Measurements from ENCODE around the gene DXO. TPM values are rescaled to one million over a fixed set of nuclear protein-coding genes. Genes with fewer than 3 reads are reported as not detected.
"Not testable (repeated sequence)": the region's sequence is repeated elsewhere in the genome, so short reads cannot be mapped to it uniquely, and the experiment has no call there.

The DXO gene
- total and polyA plus RNA-seq, 4 donors = 11.9 to 23.9 (median 16.9) TPM

DNA sequence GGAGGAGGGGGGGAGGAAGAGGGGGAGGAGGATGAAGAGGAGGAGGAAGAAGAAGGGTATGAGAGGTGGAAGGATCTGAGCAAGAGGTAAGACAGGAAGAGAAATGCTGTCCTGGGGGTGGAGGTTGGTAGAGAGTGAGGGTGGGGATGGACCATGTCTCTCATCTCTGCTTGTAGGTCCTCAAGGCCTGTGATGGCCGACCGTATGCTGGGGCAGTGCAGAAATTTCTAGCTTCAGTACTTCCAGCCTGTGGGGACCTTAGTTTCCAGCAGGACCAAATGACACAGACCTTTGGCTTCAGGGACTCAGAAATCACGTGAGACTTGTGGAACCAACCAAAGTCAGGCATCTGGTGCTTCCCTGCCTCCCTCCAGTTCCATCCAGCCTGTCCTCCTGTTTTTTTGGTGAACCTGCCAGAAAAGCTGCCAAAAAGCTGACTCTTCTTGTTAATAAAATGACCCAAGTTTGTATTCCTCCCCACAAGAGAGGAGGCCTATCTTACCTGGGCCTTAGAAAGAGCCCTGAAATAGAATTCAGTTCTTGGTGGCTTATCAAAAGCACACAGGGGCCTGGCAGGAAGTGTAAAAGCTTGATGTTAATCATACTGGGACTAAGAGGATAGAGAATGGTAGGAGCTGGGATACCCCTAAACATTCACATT lies 7.4 kb upstream of the DXO start:
- TF ChIP-seq, protein P1, sequence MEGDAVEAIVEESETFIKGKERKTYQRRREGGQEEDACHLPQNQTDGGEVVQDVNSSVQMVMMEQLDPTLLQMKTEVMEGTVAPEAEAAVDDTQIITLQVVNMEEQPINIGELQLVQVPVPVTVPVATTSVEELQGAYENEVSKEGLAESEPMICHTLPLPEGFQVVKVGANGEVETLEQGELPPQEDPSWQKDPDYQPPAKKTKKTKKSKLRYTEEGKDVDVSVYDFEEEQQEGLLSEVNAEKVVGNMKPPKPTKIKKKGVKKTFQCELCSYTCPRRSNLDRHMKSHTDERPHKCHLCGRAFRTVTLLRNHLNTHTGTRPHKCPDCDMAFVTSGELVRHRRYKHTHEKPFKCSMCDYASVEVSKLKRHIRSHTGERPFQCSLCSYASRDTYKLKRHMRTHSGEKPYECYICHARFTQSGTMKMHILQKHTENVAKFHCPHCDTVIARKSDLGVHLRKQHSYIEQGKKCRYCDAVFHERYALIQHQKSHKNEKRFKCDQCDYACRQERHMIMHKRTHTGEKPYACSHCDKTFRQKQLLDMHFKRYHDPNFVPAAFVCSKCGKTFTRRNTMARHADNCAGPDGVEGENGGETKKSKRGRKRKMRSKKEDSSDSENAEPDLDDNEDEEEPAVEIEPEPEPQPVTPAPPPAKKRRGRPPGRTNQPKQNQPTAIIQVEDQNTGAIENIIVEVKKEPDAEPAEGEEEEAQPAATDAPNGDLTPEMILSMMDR (IDR thresholded peaks at IDR 0.05; ENCODE audit: control extremely low read depth, extremely low read depth) = no peak
- Histone ChIP-seq H3K4me1 (ENCODE audit: control insufficient read depth in 5 of 5, insufficient read depth in 5 of 5, low read length in 5 of 5) (no peaks in the 10 kb centered on the region), H3K27me3 (ENCODE audit: control insufficient read depth in 3 of 3, insufficient read depth in 3 of 3, low read length in 2 of 3) (no peaks in the 10 kb centered on the region), H3K36me3 (ENCODE audit: control insufficient read depth in 4 of 4, insufficient read depth in 4 of 4, low read length in 4 of 4) (peaks cover 0 to 10% (median 7%) of the 10 kb centered on the region in 4 donors), H3K4me3 (no peak overlapping the region), H3K27ac (ENCODE audit: low read depth in 1 of 2, low read length in 1 of 2) (no peak overlapping the region), H3K9me3 (ENCODE audit: control insufficient read depth in 4 of 4, insufficient read depth in 3 of 4, low read length in 3 of 4) (no peaks in the 10 kb centered on the region), H3K9ac (ENCODE audit: insufficient read depth in 1 of 2, low read length in 2 of 2) (no peak overlapping the region)
- no peak for ATAC-seq (ENCODE audit: insufficient read depth, low FRiP score)
- 90 to 92% methylated on average over 3 of the region's 3 CpGs for WGBS, 2 donors
- DNase-seq = no peak

DNA sequence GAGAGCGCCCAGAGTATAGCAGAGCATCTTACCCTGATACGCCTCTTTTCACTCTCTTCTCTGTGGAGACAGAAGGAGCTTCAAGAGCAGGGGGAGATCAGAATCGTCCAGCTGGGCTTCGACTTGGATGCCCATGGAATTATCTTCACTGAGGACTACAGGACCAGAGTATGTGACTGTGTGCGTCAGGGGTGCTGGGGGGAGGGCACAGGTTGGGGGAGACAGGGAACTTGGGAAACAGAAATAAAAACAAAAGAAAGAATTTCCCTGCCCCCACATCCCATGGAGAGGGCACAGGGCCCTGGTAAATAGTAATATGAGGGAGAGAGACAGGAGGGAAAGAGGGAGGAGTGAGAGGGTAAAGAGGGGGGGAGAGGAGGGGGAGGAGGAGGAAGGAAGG lies 6.9 kb upstream of the DXO start:
- no peaks in the 10 kb centered on the region for H3K4me1 ChIP-seq (ENCODE audit: control insufficient read depth in 5 of 5, insufficient read depth in 5 of 5, low read length in 5 of 5)
- peaks cover 0 to 10% (median 7%) of the 10 kb centered on the region in 4 donors for H3K36me3 ChIP-seq (ENCODE audit: control insufficient read depth in 4 of 4, insufficient read depth in 4 of 4, low read length in 4 of 4)
- TF ChIP-seq, protein P1 (IDR thresholded peaks at IDR 0.05; ENCODE audit: control extremely low read depth, extremely low read depth) = no peak
- no peak for ATAC-seq (ENCODE audit: insufficient read depth, low FRiP score)
- no peak overlapping the region for H3K27ac ChIP-seq (ENCODE audit: low read depth in 1 of 2, low read length in 1 of 2)
- DNase-seq = no peak
- no peaks in the 10 kb centered on the region for H3K27me3 ChIP-seq (ENCODE audit: control insufficient read depth in 3 of 3, insufficient read depth in 3 of 3, low read length in 2 of 3)
- H3K9me3 ChIP-seq (ENCODE audit: control insufficient read depth in 4 of 4, insufficient read depth in 3 of 4, low read length in 3 of 4) = no peaks in the 10 kb centered on the region
- no peak overlapping the region for H3K9ac ChIP-seq (ENCODE audit: insufficient read depth in 1 of 2, low read length in 2 of 2)
- H3K4me3 ChIP-seq = no peak overlapping the region
- 93% methylated on average over 5 of the region's 5 CpGs for WGBS, 2 donors

DNA sequence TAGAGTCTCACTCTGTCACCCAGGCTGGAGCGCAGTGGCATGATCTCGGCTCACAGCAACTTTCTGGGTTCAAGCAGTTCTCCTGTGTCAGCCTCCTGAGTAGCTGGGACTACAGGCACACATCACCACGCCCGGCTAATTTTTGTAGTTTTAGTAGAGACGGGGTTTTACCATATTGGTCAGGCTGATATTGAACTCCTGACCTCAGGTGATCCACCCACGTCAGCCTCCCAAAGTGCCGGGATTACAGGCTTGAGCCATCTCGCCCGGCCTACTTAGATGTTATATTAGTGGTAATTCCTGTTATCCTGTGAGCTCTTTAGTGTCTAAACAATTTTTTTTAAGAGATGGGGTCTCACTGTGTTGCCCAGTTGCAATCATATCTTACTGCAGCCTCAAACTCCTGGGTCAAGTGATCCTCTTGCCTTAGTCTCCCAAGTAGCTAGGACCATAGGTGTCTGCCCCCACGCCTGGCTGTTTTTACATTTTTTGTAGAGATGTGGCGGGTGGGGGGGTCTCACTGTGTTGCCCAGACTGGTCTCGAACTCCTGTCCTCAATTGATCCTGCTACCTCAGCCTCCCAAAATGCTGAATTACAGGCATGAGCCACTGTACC lies 6.0 kb upstream of the DXO start:
- DNase-seq (peak in 1 of 3 donors; percentile 8), ATAC-seq (ENCODE audit: insufficient read depth, low FRiP score) (no peak)
- H3K4me3 ChIP-seq = no peak overlapping the region
- H3K9ac ChIP-seq (ENCODE audit: insufficient read depth in 1 of 2, low read length in 2 of 2) = no peak overlapping the region
- peaks cover 0 to 10% (median 9%) of the 10 kb centered on the region in 4 donors for H3K36me3 ChIP-seq (ENCODE audit: control insufficient read depth in 4 of 4, insufficient read depth in 4 of 4, low read length in 4 of 4)
- H3K4me1 ChIP-seq (ENCODE audit: control insufficient read depth in 5 of 5, insufficient read depth in 5 of 5, low read length in 5 of 5) = peaks cover 0 to 7% (median 4%) of the 10 kb centered on the region in 5 donors
- no peaks in the 10 kb centered on the region for H3K9me3 ChIP-seq (ENCODE audit: control insufficient read depth in 4 of 4, insufficient read depth in 3 of 4, low read length in 3 of 4)
- no peak overlapping the region for H3K27ac ChIP-seq (ENCODE audit: low read depth in 1 of 2, low read length in 1 of 2)
- TF ChIP-seq, protein P1 (IDR thresholded peaks at IDR 0.05; ENCODE audit: control extremely low read depth, extremely low read depth) = no peak
- 97% methylated on average over 12 of the region's 12 CpGs for WGBS, 2 donors
- no peaks in the 10 kb centered on the region for H3K27me3 ChIP-seq (ENCODE audit: control insufficient read depth in 3 of 3, insufficient read depth in 3 of 3, low read length in 2 of 3)

DNA sequence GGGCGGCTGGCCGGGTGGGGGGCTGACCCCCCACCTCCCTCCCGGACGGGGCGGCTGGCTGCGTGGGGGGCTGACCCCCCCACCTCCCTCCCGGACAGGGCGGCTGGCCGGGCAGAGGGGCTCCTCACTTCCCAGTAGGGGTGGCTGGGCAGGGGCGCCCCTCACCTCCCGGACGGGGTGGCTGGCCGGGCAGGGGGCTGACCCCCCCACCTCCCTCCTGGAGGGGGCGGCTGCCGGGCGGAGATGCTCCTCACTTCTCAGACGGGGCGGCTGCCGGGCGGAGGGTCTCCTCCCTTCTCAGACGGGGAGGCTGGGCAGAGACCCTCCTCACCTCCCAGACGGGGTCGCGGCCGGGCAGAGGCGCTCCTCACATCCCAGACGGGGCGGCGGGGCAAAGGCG lies 4.1 kb upstream of the DXO start:
- ATAC-seq (ENCODE audit: insufficient read depth, low FRiP score); H3K27ac ChIP-seq (ENCODE audit: low read depth in 1 of 2, low read length in 1 of 2); DNase-seq; H3K4me3 ChIP-seq; H3K27me3 ChIP-seq (ENCODE audit: control insufficient read depth in 3 of 3, insufficient read depth in 3 of 3, low read length in 2 of 3); H3K9me3 ChIP-seq (ENCODE audit: control insufficient read depth in 4 of 4, insufficient read depth in 3 of 4, low read length in 3 of 4); H3K9ac ChIP-seq (ENCODE audit: insufficient read depth in 1 of 2, low read length in 2 of 2): not testable (repeated sequence)
- 95 to 97% methylated on average over 25 to 30 of the region's 30 CpGs for WGBS, 2 donors
- Histone ChIP-seq H3K36me3 (ENCODE audit: control insufficient read depth in 4 of 4, insufficient read depth in 4 of 4, low read length in 4 of 4) (peaks cover 7 to 10% (median 9%) of the 10 kb centered on the region in 4 donors), H3K4me1 (ENCODE audit: control insufficient read depth in 5 of 5, insufficient read depth in 5 of 5, low read length in 5 of 5) (peaks cover 3 to 18% (median 8%) of the 10 kb centered on the region in 5 donors)

Measured in lung (tissue), 12 donors.